Ramos (cell line): ENCODE measurements around the gene TPD52L1.

Source experiments
- in situ Hi-C: fragments of 300-500 bp; cut with MboI; formaldehyde crosslinking; loops from one replicate; pipeline ENCODE4 v1.14.3; 2022; ENCODE audit warnings: low sequenced_read_pairs; ENCODE audit not compliant: unreplicated experiment

Gene TPD52L1

DNA sequence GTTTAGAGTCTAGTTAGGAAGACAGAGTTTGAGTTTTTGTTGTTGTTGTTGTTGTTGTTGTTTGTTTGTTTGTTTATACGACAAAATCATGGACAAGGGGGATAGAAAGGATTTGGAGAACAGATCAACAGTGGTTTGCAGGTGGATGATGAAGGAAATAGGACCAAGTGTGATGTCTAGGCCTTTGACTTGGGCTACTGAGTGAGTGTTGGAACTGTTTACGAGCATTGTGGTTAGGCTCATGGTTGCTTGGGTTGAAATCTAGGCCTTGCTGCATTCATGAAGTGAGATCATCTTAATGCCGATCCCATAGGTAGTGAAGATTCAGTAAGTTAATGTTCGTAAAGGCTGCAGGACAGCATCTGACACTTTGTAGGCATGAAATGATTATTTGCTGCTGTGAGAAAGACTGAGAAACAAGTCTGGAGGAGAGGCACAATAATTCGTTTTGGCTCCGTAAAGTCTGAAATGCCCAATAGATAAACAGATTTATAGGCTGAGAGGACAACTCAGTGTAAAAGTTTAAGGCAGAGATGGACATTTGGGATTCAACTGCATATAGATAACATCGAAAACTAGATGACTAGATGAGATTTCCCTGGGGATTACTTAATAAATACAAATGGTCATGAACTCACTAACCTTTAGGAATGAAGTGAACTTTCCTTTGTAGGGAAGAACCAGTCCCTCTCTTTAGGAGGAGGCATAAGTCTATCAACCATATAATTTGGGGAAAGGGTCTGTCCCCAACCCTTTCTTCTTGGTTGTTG lies 78.2 kb downstream of the TPD52L1 start:
- in situ Hi-C loops: no loop called here

DNA sequence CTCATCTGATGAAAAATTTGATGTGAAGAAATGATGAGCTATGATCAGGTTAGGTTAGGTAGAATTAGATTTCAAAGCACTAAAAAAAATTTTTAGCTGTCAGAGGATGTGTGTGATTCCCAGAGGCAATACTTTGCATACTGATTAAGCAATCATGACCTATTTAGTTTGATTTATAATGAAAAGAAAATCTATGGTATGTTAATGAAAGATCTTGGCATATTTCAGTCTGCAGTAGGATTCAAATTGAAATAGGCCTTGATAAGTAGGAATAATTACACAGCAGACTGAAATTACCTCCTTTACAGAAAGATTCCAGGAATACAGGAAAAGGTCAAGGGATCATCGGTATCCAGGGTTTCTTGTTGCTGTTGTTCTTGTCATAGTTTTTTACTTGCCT lies 78.9 kb downstream of the TPD52L1 start:
- in situ Hi-C loops: no loop called here

DNA sequence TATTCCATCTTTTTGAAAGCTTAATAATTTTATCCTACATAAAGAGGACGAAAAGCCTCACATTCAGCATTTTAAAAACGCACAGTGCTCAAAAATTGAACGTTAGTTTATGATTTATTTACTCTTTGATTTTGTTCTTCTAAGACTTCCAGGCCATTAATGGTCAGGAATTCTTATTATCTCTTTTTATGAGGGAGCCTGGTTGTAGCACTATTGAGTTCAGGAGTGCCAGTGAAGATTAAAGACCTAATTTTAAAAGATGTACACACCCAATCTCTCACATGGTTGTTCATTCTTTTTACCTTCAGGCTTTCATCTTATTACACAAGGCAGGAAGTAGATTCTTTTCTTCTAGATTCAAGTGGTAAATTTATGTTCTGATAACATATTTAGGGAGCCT lies 79.6 kb downstream of the TPD52L1 start:
- in situ Hi-C loops: no loop called here

DNA sequence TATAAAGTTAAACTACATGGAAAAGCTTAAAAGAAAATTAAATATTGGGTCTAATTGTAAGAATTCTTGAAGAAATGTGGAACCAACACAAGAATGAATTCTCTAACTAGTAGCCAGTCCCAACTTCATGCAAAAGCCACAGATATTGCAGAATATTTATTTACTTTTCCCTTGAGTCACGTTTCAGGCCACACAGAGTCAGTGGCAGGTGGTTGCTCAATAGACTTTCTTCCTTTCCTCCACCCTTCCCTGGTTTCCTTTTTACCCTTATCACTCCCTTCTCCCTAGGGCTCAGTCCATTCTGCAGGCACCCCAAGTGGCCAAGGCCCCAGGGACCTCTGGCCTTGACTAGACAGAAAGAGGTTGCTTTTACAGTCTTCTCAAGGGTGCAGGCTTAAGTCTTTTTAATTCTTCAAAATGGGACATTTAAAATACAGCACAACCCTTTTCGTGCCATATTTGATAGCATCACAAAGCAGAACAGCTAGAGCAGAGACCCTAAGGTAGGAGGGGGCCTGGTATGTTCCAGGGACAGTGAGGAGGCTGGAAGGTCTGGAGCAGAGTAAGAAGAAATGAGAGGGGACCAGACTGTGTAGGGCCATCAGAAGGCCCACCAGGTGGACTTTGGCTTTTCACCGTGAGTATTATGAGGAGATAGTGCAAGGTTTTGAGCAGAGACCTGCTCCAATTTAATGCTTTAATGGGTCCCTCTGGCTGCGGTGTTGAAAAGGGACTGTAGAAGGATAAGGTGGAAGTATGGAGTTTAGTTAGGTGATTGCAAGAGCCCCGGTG lies 83.2 kb downstream of the TPD52L1 start:
- in situ Hi-C loops: no loop called here

DNA sequence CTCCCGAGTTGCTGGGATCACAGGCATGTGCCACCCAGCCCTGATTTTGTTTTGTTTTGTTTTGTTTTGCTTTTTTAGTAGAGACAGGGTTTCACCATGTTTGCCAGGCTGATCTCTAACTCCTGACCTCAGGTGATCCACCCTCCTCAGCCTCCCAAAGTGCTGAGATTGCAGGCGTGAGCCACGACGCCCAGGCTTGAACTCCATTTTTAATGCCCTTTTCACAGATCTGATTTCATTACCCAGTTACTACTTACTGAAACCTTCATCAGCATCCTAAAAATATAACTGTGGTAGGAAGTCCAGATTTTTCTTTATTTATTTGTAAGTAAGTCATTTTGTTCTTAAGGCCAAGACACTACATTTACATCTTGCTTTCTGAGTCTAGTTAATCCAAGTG lies 84.2 kb downstream of the TPD52L1 start:
- in situ Hi-C loops: no loop called here

DNA sequence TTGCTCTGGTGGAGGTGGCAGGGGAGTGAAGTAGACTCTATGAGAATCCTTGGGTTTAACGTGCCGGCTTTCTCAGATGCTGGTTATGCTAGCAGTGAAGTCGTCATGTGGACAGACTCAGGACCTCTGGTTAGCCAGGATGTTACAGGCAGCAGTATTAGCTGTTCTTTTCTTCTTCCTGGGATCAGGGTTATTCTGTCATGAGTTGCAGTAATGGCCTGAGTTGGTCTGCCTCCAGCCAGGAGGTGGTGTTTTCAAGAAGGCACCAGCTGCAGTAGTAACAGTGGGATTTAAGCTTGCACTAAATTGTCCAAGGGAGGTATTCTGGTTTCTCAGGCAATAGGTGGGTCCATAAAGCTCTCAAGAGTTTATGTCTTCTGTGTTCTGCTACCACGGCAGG lies 91.5 kb downstream of the TPD52L1 start:
- in situ Hi-C loops: no loop called here

DNA sequence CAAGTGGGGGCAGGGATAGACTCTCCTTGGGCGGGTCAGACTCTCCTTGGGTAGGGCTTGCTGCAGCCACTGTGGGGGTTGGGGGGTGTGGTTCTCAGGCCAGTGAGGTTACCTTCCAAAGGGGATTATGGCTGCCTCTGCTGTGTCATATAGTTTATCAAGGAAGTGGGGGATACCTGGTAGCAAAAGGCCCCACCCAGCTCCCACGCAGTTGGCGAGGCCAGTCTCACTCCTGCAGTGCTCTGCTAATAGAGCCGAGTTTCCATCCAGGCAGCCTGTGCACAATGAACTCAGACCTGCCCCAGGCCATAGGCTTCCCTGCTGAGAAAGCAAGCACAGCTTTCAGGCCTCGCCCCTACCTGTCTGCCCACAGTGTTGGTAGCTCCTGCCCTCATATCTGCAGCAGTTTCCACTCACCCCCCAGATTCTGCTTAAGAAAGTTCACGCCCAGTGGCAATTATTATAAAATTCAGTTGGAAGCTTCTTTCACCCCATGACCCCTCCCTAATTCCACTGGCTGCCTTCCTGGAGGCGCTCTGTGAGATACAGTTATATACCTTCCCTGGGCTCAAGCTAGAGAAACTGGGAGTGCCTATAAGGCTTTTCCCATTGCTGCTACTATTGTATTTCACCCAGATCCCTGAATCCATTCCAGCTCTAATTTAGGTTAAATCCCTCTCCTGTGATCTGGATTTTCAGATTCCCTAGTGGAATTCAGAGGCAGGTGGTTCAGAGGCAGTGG lies 92.1 kb downstream of the TPD52L1 start:
- in situ Hi-C loops: no loop called here

DNA sequence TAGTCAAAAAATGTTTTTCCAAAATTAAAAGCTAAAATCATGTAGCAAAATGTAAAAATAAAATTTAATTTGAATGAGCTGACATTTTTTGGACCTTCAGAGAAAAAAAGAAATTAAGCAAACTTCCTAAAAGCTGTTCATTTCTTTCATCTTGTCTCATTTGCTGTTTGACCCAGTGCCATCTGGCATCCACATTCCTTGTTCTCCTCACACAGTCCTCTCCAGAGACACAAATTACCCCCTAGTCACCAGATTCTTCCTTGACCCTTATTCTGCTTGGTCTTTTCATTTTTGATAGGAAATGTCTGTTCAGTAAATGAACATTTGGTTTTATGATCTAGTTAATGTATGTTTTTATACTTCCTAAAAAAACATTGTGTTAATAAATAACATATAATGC lies 93.0 kb downstream of the TPD52L1 start:
- in situ Hi-C loops: no loop called here

DNA sequence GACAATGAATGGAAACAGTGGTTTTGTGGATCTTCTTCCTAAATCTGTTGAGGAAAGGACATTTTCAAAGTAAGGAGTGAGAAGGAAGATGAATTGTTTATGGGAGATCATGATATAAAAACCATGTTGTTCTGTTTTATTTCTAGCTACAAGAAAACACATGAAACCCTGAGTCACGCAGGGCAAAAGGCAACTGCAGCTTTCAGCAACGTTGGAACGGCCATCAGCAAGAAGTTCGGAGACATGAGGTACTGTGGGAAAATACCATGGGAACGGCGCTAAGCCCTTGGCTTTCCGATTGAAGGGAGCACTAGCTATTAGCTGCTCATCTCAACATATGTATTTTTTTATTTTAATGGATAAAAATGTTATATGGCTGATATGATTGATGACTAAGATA lies 94.6 kb downstream of the TPD52L1 start:
- in situ Hi-C loops: no loop called here

DNA sequence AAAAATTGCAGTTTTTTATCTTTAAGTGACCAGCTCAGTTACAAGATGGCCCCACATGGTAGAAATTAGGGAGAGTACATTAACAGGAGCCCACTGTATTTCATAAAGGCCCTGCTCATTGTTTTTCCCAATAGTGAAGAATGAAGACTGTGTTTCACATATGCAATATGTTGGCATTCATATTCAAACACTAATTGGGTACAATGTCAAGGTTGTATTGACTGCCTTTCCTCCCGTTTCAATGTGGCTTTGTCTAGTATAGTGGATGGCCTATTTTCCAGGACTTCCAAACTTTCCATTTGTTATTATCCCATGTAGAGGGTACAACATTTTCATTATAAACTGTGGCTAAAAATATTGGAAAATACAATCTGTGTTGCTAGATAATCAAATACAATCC lies 96.9 kb downstream of the TPD52L1 start:
- in situ Hi-C loops: no loop called here

DNA sequence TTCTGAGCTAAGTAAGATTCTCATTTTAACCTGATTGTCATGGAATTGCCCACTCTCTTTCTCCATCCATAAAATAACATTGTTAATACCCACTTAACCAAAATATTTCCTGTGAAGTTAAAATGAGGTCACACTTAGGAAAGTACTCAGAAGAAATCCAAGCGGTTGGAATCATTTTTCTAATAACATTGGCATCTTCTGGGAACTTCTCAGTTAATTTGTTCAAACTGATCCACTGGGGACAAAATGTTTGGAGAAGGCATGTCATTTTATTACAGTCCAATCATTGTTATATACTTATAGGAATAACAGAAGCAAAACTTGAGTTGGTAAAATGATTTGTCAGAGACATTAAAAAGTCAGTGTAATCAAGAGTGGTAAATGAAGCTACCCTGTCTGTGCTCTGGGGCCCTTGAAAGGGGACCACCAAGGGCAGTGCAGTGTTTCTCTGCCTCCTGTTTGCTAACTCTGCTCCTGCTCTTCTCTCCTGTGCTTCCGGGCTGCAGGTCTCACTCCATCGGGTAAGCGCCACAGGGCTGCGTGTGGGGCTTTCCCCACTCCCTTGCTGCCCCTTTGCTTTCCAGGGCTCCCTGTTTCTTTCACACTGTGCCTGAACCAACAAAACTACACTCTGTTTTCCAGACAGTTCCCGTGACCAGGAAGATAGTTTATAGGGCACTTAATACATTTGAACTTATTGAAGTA lies 98.1 kb downstream of the TPD52L1 start:
- in situ Hi-C loops: no loop called here

DNA sequence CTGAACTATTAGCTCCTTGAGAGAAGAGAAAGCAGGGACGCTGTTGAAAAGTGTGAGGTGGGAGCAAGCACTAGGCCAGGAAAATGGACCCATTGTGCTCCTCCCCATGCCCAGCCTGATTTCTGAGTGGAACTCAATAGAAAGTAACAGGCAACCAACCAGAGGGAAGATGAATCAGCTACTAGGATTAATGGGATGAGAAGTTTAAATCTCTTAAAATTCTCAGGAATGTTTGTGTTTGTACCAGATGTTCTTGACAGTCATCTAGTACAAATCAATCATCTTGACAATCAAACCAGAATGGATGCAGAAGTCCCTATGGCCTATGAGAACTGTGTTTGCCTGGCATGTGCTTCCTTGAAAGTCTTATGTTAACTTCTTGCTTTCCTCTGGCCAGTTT lies 99.3 kb downstream of the TPD52L1 start:
- in situ Hi-C loops: no loop called here

DNA sequence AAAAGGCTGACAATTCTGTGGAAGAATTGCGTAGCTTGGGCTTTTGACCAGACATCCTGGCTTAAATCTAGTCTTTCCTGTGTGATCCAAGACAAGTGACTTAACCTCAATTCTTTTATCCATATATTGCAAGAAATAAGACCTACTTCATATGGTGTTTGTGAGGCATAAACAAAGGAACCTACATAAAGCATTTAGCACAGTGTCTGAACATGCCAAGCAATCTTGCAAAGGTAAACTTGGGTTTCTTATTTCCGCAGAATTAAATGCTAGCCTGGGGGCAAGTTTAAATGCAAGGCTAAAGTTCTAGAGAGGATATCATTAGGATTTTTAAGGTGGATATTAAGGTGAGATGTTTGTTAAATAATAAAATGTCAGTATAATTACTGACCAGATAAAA lies 100.3 kb downstream of the TPD52L1 start:
- in situ Hi-C loops: no loop called here

DNA sequence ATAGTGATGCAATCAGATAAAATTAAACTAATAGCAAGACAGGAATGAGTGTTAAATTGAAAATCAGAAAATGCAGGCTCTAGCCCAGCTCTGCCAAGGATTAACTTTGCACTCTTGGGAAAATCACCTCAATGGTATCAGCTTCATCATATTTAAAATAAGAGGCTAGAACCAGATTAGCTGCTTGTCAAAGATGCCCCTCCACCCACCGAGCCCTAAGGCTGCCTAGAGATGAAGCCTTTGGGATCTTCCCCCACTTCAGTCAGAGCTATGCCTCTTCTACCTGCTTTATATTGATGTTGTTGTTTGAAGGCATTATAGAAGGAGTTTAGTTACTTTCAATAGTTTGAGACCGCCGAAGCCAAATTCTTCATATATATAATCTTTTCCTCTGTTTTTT lies 100.7 kb downstream of the TPD52L1 start:
- in situ Hi-C loops: no loop called here

DNA sequence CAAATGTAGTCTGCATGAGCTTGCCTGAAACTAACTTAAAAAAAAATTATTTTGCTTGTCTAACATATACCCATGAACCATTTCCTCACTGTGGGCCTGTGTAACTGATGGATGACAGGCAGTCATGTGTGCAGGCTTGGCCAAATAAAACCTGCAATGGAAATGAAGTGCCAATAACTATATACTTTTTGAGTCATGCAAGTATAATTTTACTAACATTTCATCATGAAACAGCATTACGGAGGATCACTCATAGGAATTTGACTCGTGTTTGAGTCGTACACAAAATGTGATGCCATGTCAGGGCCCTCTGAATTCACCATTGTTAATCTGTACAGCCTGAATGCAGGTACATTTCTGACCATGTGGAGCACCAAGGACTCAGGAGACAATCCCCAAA lies 101.6 kb downstream of the TPD52L1 start:
- in situ Hi-C loops: no loop called here

DNA sequence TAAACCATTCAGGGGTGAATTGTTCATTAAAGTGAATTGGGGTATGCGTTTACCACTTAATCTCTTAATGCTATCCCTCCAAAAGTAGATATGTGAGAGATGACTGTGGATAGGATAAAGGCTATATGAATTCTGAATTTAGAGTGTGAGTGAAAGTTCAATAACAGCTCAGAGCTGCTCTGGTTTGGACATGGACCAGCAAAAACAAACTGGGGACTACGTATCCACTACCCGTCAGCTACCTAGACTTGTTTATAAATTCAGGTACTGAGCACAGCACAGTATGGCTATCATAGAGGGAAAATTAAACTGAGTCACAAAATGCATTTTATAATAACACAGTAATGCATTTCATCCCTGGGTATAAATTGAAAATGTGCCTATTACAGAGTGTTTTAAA lies 103.8 kb downstream of the TPD52L1 start:
- in situ Hi-C loops: no loop called here

DNA sequence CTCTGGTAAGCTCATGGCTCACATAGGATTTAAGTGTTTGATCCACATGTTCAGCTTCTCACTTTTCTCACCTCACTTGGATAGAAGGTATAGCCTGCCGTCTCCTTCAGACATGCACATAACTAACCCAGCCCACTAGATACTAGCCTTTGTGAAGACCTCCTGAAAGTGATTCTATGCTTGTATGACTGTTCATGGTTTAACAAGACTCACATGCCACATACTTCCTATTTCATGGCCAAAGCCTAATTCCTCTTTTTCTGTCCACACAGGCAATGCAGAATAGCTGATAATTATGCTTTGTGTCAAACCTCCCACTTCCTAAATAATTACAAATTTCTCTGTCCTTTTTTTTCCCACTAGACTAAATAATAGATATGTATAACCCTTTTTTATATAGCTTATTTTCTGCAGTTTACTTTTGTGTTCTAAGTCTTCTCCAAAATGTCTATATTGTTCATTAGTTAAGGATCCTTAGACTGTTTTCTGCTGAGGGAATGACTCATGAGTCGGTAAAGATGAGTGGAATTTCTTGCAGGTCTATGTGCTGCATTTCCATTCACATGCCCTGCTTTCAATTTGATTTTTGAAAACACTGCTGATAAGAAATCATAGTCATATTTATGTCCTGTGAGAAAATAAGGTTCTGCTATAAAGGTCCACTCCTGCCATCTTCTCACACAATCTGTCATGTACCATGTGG lies 105.2 kb downstream of the TPD52L1 start:
- in situ Hi-C loops: no loop called here

DNA sequence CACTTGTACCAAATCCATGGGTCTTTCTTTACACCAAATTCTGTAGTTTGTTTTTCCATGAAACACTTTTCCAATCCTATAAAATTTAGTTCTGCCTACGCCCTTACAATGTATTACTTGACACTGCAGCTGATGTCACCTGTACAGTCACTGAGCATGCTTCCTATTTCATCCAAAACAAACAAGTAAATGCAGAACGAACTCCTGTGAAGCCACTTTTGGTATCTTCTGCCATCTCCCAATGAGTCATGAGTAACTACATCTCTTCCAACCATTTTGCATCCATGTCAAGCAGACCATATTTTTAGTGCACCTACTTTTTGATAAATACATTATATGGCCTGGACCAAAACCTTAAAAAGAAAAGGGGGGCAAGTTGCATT lies 105.8 kb downstream of the TPD52L1 start:
- in situ Hi-C loops: no loop called here

DNA sequence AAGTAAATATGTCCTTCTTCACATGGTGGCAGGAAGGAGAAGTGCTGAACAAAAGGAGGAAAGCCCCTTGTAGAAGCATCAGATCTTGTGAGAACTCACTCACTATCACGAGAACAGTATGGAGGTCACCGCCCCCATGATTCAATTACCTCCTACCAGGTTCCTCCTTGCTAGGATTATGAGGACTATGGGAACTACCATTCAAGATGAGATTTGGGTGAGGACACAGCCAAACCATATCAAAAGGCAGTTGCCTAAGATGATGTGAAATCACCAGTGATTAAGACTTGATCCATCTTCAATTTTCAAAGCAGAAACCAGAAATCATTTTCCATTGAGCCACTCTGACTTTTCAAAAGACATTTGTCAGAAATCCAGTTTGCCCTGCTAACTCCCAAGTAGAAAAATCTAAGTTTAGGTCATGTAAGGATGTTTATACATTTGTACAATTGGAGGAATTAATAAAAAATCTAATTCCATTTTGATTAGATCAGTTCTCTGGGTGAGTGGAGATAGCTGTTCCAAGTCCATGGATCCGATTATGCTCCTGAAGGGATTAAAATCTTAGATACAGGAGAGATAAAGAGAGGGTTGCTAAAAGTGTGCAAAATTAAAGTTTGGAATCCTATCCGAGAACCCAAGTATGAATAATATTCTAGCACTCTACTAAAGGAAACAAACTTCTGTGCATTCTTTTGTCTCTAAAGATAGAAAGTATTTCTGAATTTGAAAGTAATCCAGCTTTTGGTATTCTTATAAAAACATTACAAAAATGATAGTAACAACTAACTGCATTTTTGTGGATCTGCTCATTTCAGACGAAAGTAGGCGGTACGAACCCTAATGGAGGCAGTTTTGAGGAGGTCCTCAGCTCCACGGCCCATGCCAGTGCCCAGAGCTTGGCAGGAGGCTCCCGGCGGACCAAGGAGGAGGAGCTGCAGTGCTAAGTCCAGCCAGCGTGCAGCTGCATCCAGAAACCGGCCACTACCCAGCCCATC lies 108.7 kb downstream of the TPD52L1 start:
- in situ Hi-C loops: no loop called here
